Measurements from ENCODE around the gene TMEM161B.
A peak's percentile ranks its signal among the peaks of the same experiment; 100 is the strongest.
"Not testable (repeated sequence)": the region's sequence is repeated elsewhere in the genome, so short reads cannot be mapped to it uniquely, and the experiment has no call there.

TMEM161B gene

GRCh38 chr5:88268385-88269184 is at the start of gene TMEM161B:
TSS of gene TMEM161B (minus strand) at chr5:88268845. CDS start at chr5:88268723, 122 bp downstream.
- peak; percentile 72 to 98 (median 86) for DNase-seq
- intact Hi-C loops (cut with DNase I): no loop called here

- intact Hi-C loops (cut with DNase I): no loop called here
- DNase-seq: no peak
Measured at GRCh38 chr5:88304356-88304755, 35.7 kb upstream of the TMEM161B start.

- intact Hi-C loops (cut with DNase I): no loop called here
- no peak for DNase-seq
Measured at GRCh38 chr5:88298425-88298824, 29.8 kb upstream of the TMEM161B start.

GRCh38 chr5:88290801-88291200 is 22.2 kb upstream of the TMEM161B start:
- DNase-seq: no peak

GRCh38 chr5:88288528-88289197 is 20.0 kb upstream of the TMEM161B start:
- intact Hi-C loops (cut with DNase I): loop anchor here (10.0 kb wide), 1 partner anchor 366 kb away; no protein-coding TSS in a partner anchor
- no peak for DNase-seq

More at GRCh38 chr5:88290801-88291200, 22.2 kb upstream of the TMEM161B start:
- intact Hi-C loops (cut with DNase I): no loop called here

GRCh38 chr5:88287846-88288527 is 19.3 kb upstream of the TMEM161B start:
- DNase-seq: no peak

GRCh38 chr5:88287302-88287701 is 18.7 kb upstream of the TMEM161B start:
- intact Hi-C loops (cut with DNase I): loop anchor here (10.0 kb wide), 1 partner anchor 367 kb away; no protein-coding TSS in a partner anchor
- no peak for DNase-seq

More at GRCh38 chr5:88287846-88288527, 19.3 kb upstream of the TMEM161B start:
- intact Hi-C loops (cut with DNase I): loop anchor here (10.0 kb wide), 1 partner anchor 367 kb away; no protein-coding TSS in a partner anchor

- no peak for DNase-seq
- intact Hi-C loops (cut with DNase I): loop anchor here (10.0 kb wide), 1 partner anchor 371 kb away; no protein-coding TSS in a partner anchor
Measured at GRCh38 chr5:88283690-88284089, 15.0 kb upstream of the TMEM161B start.

GRCh38 chr5:88281322-88281721 is 12.7 kb upstream of the TMEM161B start:
- intact Hi-C loops (cut with DNase I): loop anchor here (10.0 kb wide), 1 partner anchor 373 kb away; no protein-coding TSS in a partner anchor

GRCh38 chr5:88279584-88279983 is 10.9 kb upstream of the TMEM161B start:
- no peak for DNase-seq
- intact Hi-C loops (cut with DNase I): no loop called here

More at GRCh38 chr5:88281322-88281721, 12.7 kb upstream of the TMEM161B start:
- DNase-seq: no peak

- intact Hi-C loops (cut with DNase I): no loop called here
- no peak for DNase-seq
Measured at GRCh38 chr5:88276378-88276777, 7.7 kb upstream of the TMEM161B start.

GRCh38 chr5:88275581-88275980 is 6.9 kb upstream of the TMEM161B start:
- intact Hi-C loops (cut with DNase I): no loop called here
- no peak for DNase-seq

- intact Hi-C loops (cut with DNase I): no loop called here
- peak in 2 of 10 donors; percentile 56 to 73 for DNase-seq
Measured at GRCh38 chr5:88269222-88269771, 652 bp upstream of the TMEM161B start.

GRCh38 chr5:88264565-88264964 is 4.1 kb downstream of the TMEM161B start:
- DNase-seq; intact Hi-C loops (cut with DNase I): not testable (repeated sequence)

- intact Hi-C loops (cut with DNase I): no loop called here
- DNase-seq: no peak
Measured at GRCh38 chr5:88263349-88263748, 5.3 kb downstream of the TMEM161B start.

GRCh38 chr5:88262116-88262515 is 6.5 kb downstream of the TMEM161B start:
- intact Hi-C loops (cut with DNase I): no loop called here
- DNase-seq: no peak

GRCh38 chr5:88258636-88259035 is 10.0 kb downstream of the TMEM161B start:
- intact Hi-C loops (cut with DNase I): no loop called here

GRCh38 chr5:88256872-88257271 is 11.8 kb downstream of the TMEM161B start:
- intact Hi-C loops (cut with DNase I): no loop called here
- DNase-seq: no peak

More at GRCh38 chr5:88258636-88259035, 10.0 kb downstream of the TMEM161B start:
- no peak for DNase-seq

GRCh38 chr5:88256037-88256436 is 12.6 kb downstream of the TMEM161B start:
- intact Hi-C loops (cut with DNase I): no loop called here
- DNase-seq: no peak

- intact Hi-C loops (cut with DNase I): no loop called here
- DNase-seq: no peak
Measured at GRCh38 chr5:88254320-88254719, 14.3 kb downstream of the TMEM161B start.
